Activated CD4-positive, alpha-beta T cell treated with anti-CD3 and anti-CD28 coated beads, Interleukin-2, amount 50 U/mL, for 48 hours (primary cell): ENCODE results near the gene SCUBE1.

Experiments used
- DNase-seq, 2 experiments: peaks; one replicate each; pipeline ENCODE4 v3.0.0-alpha.2; 2020

Gene SCUBE1

GRCh38 chr22:43343262-43343669, at the start of gene SCUBE1:
Gene SCUBE1 (minus strand): TSS chr22:43343372. CDS start chr22:43343261, 111 bp downstream.
- peak; percentile 51 to 58 for DNase-seq

- DNase-seq: no peak
Measured at GRCh38 chr22:43392385-43392989, 49.3 kb upstream of the SCUBE1 start.

- DNase-seq: no peak
Measured at GRCh38 chr22:43391306-43391705, 48.1 kb upstream of the SCUBE1 start.

GRCh38 chr22:43390872-43391271, 47.7 kb upstream of the SCUBE1 start:
- no peak for DNase-seq

GRCh38 chr22:43390166-43390565, 47.0 kb upstream of the SCUBE1 start:
- DNase-seq: no peak

- no peak for DNase-seq
Measured at GRCh38 chr22:43389227-43389836, 46.2 kb upstream of the SCUBE1 start.

GRCh38 chr22:43388420-43388851, 45.3 kb upstream of the SCUBE1 start:
- peak; percentile 76 to 81 for DNase-seq

GRCh38 chr22:43387815-43388214, 44.6 kb upstream of the SCUBE1 start:
- DNase-seq: no peak

GRCh38 chr22:43385770-43386641, 42.8 kb upstream of the SCUBE1 start:
- peak; percentile 68 to 76 for DNase-seq

GRCh38 chr22:43384863-43385262, 41.7 kb upstream of the SCUBE1 start:
- no peak for DNase-seq

- DNase-seq: no peak
Measured at GRCh38 chr22:43381693-43382092, 38.5 kb upstream of the SCUBE1 start.

- peak in 1 of 2 experiments; percentile 10 for DNase-seq
Measured at GRCh38 chr22:43377896-43378704, 34.9 kb upstream of the SCUBE1 start.

- DNase-seq: no peak
Measured at GRCh38 chr22:43377548-43377895, 34.4 kb upstream of the SCUBE1 start.

- DNase-seq: no peak
Measured at GRCh38 chr22:43376765-43377547, 33.8 kb upstream of the SCUBE1 start.

GRCh38 chr22:43375951-43376455, 32.8 kb upstream of the SCUBE1 start:
- no peak for DNase-seq

GRCh38 chr22:43370036-43370435, 26.9 kb upstream of the SCUBE1 start:
- DNase-seq: no peak

- DNase-seq: no peak
Measured at GRCh38 chr22:43365715-43366440, 22.7 kb upstream of the SCUBE1 start.

- DNase-seq: no peak
Measured at GRCh38 chr22:43364169-43364435, 20.9 kb upstream of the SCUBE1 start.

- DNase-seq: no peak
Measured at GRCh38 chr22:43363315-43364168, 20.4 kb upstream of the SCUBE1 start.

GRCh38 chr22:43360576-43360975, 17.4 kb upstream of the SCUBE1 start:
- no peak for DNase-seq

GRCh38 chr22:43356881-43357280, 13.7 kb upstream of the SCUBE1 start:
- DNase-seq: no peak
